IMR-90 (cell line): ENCODE results near the gene COMMD1.

Source experiments
- CHD1 ChIP-seq: IDR thresholded peaks from 2 replicates; pipeline ENCODE4 v1.6.1; 2012; ENCODE audit warnings: low read depth, low read length, improper control_type of control experiment
- CTCF ChIP-seq: conservative IDR thresholded peaks from 2 replicates; pipeline ENCODE4 v1.5.1; 2012; ENCODE audit warnings: mild to moderate bottlenecking, low read depth, low read length, improper control_type of control experiment
- MAZ ChIP-seq: IDR thresholded peaks from 2 replicates; pipeline ENCODE4 v1.6.1; 2012; ENCODE audit warnings: low read depth, mild to moderate bottlenecking, low read length, improper control_type of control experiment, moderate library complexity, borderline replicate concordance
- POLR2A ChIP-seq: IDR thresholded peaks from 2 replicates; pipeline ENCODE4 v1.6.1; 2012; ENCODE audit warnings: mild to moderate bottlenecking, low read depth, low read length
- RCOR1 ChIP-seq: IDR thresholded peaks from 2 replicates; pipeline ENCODE4 v1.6.1; 2012; ENCODE audit warnings: mild to moderate bottlenecking, low read length, improper control_type of control experiment; ENCODE audit not compliant: insufficient replicate concordance
- RFX5 ChIP-seq: IDR thresholded peaks from 2 replicates; pipeline ENCODE4 v1.8.0; 2012; ENCODE audit warnings: low read depth, mild to moderate bottlenecking, low read length, moderate library complexity

GRCh38 chr2:62175728-62176127 lies 270.3 kb downstream of the COMMD1 start:
- no peak for TF ChIP-seq RFX5
- TF ChIP-seq MAZ, result no peak
- TF ChIP-seq CHD1, result no peak
- no peak for TF ChIP-seq RCOR1
- TF ChIP-seq POLR2A, result no peak
- TF ChIP-seq CTCF, result no peak
